Fibroblast of skin of right quadriceps (primary cell): ENCODE data around the gene CREB5.

Source experiments
- DNase-seq: peaks from one replicate; pipeline ENCODE4 v3.0.0-alpha.2; 2013

Gene CREB5

DNA sequence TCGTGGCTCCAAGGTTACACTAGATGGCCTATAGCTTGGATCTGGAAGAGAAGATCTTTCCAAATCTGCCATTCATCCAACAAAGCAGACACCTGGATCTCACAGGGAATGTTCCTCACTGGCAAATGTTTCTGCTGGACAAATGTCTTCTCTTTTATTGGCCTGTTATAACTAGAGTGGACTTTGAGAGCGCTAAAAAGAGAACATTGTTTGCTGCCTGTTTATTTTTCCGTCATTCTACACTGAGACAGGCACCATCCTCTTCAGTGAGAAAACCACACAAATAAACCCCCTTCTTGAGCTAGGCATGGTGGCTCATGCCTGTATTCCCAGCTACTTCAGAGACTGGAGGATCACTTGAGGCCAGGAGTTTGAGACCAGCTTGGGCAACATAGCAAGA lies 206.9 kb downstream of the CREB5 start:
- no peak for DNase-seq

DNA sequence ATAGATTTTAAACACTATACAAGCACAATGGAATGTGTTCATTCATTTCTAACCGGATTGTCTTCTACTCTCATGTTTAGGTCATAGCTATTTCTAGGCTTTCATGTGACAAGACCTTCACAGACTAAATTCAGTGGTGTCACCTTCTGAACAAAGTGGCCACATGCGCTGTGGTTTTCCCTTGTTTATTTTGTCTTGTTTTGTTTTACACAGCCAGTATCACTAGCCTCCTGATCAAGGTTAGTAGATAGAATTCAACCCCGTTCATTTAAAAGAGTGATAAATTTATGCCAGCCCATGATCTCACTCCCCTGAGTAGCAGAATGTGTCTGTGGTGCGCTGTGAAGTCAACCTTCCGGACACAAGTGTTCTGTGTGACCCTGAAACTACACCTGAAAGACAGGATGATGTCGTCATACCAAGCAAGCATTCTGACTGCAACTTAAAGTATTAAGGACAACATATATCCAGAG lies 209.1 kb downstream of the CREB5 start:
- no peak for DNase-seq

DNA sequence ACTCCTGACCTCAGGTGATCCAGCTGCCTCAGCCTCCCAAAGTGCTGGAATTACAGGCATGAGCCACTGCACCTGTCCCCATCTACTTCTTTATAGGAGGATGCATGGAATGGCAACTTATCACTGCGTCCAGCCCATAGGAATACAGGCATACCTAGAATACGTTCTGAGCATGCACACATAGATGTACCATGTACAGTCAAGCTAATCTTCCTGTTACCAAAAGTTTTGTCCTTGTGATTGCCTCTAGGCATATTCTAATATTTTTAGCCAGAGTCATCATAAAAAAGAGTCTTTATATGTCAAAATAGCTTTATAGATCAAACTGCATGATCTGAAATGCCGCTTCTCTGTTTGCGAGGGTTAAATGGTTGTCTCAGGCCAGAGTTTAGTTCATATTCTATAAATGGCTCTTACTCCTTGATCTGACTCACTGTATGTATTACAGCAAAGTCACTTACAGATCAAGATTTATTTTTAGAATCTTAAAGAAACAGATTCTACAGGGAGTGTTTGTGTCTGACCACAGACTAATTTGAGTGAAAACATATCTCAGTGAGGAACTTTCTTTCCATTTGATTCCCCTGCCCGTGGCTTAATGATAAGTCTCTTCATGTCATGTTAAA lies 210.9 kb downstream of the CREB5 start:
- peak; percentile 77 for DNase-seq

DNA sequence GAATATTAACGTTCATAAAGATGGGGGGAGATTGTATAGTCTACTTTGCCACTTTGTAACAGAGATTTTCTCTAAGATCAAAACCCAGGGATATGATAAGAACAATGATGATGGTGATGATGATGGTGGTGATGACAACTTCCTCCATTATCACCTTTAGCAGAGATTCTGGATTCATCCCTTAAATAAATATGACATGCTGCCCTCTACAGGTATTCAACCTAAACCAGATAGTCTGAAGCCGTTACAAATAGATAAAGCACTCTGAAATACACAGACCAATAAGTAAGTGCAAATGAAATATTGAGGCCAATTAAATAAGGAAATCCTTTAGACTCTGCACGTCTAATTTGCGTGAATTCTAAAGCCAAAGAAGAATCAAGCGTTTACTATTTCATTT lies 211.5 kb downstream of the CREB5 start:
- DNase-seq: no peak

DNA sequence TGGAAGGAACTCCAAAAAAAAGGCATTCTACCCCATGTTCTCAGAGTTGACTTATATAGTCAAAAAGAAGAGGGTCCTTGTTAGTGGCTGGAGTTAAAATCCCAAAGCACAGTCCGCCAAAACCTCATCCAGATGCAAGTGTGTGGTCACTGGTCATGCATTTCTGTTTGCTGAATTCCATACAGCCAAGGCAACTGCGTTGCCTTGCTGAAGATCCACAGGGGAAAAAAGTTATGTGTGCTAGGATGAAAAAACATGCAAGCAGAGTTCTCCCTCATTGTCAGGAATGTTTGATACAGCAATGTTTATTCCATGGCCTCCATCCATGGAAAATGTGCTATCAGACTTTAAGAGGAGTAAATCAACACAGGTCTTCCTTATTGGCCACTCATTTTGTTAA lies 213.1 kb downstream of the CREB5 start:
- DNase-seq: peak; percentile 60

DNA sequence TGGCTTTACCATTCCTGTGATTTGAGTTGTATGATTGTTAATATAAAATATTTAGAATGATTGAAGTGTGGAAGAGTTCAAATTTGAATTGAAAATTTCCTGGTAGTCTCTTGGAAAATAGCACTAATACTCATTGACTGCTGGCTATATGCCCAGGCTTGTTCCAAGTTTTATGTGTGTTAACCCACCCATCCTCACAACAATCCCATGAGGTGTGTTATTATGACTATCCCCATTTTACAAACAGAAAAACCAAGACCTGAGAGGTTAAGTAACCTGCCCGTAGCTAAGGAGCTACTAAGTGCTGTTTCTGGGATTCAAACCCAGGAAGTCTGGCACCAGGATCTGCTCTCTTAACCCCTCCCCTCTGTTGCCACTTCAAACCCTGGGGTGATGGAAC lies 213.9 kb downstream of the CREB5 start:
- peak; percentile 20 for DNase-seq

DNA sequence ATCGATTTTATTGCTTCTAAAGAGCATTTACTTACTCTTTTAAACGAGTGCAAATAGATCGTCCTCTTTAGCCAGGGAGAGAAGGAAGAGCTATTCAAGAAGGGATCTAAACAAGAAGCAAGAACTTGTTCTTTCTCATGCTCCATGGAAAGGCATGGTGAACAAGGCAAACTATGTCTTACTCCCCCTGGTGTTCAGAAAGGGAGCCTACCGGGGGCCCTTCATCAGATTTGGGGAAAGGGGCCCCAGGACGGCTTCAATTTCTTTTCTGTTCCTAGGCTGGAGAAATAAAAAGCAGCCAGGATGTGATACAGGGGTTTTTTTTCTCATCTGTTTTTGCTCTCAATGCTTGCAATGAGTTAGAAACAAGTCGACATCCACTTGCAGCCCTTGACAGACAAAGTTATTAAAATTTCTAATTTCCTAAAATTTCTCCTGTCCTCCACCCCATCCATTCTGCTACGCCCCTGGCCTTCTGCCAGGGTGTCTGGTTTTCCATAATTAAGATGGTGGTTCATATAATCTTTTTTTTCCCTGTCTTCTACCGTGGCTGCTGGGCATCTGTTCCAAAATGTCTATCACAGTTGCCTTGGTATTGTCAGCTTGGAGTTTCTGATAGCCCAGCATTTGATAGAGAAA lies 214.4 kb downstream of the CREB5 start:
- peak; percentile 45 for DNase-seq

DNA sequence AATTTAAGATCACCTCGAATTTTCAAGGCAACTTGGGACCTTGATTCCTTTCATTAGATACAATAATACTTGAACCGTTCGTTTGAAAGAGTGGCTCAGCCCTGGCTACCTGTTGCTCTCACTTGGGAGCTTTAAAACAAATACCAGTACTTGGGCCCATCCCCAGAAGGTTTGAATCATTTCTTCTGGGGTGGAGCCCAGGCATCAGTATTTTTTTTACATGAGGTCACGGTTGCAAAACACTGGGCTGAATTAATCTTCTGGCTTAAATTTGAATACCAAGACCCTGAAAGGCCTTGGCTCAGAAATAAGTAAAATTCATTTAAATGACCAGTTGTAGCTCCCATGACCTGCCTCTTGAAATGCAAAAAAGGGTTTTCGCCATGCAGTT lies 214.9 kb downstream of the CREB5 start:
- DNase-seq: peak; percentile 53

DNA sequence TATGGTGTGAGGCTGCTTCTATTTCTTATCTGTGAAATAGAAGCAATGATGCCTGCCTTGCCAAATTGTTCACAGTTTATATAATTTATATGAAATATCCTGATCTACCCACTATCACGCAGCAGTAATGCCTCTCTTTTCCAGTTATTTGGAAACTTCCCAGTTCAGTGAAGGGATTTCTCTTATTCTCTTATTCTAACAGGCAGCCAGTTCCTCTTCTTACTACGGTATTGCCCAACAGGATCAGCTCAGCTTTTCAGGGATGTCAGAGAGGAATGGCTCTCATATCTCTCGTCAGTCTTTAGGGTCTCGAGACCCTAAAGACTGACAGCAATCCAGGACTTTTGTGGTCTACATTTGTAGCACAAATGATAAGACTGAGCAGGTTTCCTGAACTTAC lies 215.6 kb downstream of the CREB5 start:
- no peak for DNase-seq

DNA sequence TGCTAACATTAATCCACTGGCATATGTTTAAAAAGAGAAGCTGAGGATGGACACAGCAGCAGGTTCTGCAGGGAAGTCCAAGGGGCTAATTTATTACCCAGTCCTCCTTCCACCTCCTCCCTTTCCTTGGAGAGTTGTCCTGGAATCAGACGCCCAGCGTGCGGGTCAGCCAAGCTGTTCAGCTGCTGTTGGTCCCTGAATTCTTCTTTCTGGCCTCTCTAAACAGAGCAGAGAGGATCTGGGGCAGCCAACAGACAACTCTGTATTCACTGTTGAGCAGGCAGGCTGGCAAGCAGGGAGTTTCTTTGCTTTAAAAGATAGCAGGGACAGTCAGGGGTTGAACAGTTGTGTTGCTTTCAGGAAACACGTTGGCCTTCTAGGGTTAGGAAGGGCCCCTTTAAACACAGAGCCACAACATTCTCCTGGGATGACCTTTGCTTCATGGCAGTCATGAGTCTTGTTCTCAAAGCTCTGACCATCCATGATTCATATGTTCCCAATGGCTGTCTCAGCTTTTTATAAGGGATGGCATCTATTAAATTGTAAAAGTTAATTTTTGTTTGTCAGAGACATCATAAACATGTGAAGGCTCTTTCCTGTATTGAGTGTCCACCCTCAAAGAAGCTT lies 217.0 kb downstream of the CREB5 start:
- peak; percentile 39 for DNase-seq

DNA sequence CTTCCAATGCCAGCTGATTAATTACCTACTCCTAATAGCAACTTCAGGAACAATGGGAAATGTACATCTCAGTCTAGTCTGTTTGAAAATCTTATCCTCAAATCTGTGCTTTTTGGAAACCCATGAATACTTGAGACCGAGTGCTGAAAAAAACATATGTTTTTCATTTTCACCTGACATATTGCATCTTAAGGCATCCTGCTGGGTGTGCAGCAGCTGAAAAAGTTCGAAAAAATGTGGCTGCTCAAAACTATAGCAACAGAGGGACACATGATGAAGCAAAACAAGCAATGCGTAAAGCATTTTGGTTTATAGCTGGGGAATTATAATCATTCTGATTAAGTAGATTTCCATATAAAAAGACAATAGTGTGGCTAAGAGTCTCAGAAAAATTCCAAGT lies 218.0 kb downstream of the CREB5 start:
- peak; percentile 85 for DNase-seq

DNA sequence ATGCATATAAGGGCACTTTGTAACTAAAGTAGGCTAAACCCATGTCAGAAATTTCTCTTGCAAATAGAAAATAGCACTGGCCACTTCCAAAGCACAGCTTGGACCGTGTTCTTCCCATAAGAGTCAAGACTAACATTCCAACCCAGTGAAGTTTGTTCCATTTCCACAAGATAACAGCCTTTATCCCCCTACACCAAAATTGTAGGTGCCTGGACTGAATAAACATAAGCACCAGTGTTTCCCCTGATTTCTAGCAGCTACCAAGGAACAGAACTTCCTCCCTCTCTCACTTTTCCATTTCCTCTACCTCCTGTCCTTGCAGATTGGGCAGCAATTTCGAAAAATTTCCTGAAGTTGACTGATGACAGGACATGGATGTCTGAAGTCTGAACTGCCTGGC lies 219.7 kb downstream of the CREB5 start:
- no peak for DNase-seq

DNA sequence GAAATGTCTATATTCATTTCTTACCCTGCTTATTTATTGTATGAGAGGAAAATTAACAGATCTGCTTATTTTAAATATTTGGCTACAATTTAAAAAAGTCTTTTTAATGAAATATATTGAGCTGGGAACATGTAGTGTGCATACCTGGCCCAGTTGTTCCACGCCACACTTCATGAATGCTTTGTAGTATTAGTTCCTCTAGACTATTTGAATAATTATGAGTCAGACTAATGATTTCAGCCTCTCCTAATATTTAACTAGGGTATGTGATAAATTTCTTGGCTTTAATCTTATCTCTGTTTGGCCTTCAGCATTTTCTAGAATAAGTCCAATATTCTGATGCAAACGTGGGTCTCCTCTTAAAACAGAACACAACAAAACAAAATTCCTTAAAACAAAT lies 226.6 kb downstream of the CREB5 start:
- DNase-seq: no peak

DNA sequence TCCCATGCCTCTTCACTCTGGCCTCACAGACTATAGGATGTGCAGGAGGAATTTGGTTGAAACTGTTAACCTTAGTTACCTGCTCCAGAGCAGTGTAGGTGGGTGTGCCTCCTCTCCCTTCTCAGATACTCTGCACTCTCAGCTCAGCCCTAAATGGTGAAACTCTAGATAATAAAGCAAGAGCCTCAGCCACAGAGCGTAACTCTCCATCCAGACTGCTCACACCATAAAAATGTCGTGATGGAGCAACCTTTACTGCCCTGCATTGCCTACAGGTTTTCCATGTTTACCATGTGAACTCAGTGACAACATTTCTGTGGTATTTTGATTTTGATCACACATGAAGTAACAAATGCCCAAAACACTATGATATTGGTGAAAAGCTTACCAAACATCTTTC lies 227.7 kb downstream of the CREB5 start:
- no peak for DNase-seq

DNA sequence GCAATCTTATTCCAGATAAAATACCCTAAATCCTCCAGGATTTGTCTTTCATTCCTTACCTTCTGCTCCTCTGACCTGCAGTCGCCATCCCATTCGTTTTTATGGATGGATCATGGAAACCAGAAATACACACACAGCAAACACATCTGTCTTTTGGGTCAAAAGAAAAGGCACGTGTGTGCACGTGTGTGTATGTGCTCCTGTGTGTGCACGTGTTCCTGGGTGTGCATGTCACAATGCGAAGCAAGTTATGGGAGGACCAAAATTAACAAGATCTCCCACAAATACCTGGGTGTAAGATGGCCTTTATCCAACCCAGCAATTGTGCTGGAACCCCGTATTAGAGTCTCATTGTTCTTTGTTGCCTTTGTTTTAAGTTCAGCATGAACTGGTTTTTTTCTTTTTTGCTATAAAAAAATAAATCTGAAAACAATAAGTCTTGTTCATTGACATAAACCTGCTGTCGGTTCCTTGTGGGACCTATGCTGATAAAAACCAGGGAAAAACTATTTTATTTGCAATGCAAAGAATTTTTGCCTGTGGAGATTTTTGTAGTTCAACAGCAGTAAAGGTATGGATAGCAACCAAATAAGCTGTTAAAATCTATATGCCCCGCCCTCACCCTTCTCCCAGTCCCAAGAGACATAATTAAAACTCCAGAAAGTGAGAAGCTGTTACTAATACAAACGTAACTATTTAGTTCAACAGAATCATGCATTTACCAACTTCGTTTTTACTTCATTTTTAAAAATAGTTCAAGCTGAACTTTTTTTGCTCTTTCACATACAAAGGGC lies 229.6 kb downstream of the CREB5 start:
- no peak for DNase-seq

DNA sequence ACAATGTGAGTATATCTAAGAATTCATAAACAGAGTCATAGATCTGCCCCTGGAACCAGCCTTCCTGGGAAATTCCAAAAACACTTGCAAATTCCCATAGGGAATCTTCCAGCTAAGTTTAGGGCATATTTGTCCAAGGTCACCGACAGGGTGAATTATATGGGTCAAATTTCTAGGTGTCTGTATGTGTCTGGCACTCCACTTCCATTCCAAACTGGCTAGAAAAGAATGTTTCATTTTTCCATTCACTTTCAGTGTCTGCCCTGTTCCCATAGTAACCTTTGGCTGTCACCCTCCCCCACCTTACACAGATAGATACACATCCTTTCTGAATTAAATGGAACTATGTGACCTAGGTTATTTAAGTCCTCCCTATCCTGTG lies 230.9 kb downstream of the CREB5 start:
- peak; percentile 71 for DNase-seq

DNA sequence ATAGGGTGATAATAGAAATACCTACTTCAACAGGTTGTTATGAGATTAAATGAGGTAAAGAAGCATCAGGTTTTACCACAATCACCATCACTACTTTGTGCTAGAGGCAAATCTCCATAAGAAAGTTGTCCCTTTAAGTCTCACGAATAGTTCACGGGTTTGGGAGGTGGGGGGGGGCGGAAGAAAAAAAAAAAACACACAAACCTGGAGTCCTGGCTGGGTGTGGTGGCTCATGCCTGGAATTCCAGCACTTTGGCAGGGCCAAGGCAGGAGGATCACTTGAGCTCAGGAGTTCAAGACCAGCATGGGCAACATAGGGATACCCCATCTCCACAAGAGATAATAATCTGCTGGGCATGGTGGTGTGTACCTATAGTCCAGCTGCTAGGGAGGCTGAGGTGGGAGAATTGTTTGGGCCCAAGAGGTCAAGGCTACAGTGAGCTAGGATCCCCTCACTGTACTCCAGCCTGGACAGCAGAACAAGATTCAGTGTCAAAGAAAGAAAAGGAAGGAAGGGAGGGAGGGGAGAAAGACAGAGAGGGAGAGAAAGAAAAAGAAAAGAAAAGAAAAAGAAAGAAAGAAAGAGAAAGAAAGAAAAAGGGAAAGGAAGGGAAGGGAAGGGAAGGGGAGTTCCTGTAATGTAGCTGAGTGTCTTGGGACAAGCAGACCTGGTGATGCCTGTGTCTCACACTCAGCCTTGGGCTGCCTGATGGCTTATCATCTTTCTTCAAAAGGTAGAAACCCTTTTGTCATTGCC lies 231.4 kb downstream of the CREB5 start:
- no peak for DNase-seq

DNA sequence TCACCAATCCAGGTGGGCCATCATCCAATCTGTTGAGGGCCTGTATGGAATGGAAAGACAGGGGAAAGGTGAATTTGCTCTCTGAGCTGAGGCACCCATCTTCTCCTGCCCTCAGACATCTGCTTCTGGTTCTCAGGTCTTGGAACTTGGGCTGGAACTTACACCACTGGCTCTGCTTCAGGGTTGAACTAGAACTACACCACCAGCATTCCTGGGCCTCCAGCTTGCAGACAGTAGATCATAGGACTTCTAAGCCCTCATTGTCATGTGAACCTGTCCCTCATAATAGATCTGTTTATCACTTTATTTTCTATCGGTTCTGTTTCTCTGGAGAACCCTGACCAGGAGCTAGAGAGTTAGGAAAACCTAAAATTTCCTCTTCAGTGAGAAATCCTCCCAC lies 233.5 kb downstream of the CREB5 start:
- no peak for DNase-seq

DNA sequence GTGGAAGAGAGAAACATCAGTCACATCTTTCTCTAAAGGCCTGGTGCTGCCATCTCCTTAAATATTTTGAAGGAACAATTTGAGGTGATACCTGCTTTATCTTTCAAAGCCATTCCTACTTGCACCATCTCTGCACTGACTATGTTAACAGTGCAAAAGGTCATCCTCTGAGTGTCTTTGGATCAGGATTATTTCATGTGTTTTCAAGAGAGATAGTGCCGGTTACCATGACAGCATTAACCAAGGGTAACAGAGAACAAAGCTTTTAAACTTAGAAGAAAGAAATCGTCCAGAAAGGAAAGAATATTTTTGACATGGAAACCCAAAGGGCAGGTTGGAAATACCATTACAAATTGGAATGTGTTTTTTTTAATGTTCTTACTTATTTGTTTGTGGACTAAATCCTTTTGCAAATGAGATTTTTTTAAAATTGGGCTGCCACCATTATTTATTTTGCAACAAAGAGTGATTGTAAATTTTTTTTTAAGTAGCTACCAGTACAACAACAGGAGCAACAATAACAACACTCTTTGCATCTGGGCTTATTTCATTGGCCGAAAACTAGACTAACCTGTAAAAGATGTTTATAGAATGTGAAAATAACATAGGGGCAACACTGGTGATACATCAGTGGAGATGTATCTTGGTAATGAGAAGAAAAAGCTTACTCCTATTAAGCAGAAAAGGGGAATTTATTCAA lies 234.2 kb downstream of the CREB5 start:
- no peak for DNase-seq

DNA sequence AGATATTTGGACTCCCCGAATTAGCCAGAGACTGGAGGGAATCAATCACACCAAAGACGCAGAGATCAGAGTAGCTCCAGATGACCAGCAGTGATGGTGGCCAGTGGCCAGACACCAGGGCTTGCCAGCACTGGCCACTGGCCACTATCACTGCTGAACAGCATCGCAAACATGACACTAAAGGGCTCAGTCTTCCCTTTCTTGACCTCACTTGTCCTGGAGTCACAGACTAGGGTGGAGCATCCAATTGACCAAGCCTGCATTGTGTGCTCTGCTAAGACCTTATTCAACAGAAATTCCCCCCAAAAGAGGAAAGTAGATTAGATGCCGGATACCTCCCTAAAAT lies 234.7 kb downstream of the CREB5 start:
- DNase-seq: no peak

DNA sequence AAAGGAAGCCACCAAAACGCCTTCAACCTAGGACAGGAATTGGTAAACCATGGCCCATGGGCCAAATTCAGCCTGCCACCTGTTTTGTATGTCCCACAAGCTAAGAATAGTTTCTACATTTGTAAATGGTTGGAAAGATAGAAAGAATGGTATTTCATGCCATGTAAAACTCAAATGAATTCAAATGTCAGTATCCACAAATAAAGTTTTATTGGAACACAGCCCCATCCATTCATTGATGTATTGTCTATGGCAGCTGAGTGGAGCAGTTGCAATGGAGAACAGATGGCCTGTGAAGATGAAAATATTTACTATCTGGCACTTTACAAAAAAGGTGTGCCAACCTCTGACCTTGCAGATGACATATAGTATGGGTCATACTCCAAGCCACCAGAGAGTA lies 236.9 kb downstream of the CREB5 start:
- DNase-seq: no peak

DNA sequence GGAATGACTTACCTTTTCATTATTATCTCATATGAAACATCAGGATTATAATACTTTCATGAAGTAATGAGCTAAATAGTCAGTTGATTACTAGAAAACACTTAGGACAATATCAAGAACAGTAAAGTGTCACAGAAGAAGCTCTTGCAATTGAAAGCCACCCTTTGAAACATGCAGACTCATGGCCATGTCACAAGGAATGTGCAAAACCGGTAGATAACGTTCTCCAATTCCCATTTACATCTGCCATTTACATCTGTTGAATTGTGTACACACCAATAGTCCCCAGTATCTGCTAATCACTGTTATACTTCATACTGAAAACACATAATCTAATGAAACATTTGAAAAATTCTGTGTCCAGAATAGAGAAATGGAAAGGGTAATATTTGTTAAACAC lies 237.5 kb downstream of the CREB5 start:
- no peak for DNase-seq

DNA sequence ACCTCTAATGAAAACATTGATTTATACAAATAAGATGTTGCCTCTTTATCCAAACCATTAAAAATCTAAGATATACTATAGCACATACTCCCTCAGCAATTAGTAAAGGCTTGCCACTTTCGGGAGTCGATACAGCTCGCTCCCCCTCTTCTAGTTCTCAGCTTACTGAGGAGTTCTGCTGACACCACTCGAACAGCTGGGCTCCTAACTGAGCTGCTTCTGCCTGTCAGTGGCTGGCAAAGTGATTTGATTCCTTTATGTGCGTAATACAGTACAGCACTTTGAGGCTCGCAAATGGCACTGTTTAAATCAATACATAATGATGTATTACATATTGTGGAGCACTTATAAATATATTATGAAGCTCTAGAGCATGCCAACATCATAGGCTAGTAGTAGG lies 241.8 kb downstream of the CREB5 start:
- no peak for DNase-seq
